Measurements from ENCODE around the gene DLG2.

DNA sequence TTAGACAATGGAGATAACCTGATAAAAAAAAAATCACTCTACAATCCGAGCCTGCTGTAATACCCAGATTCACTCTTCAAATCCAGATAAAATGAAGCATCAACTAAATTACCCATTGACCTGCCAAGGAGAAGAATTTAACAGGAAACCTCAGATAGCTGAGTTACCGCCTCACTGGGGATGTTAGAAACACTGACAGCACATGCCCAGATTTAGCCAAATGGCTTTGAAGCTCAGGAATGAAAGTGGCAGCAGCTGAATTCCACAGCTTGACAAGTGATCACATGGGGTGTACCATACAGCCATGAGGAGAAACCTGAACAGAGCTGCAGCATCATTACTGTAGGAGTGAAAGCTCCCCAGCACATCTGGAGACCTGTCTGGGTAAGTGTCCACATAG is 807.6 kb downstream of the DLG2 start:
- TF ChIP-seq CTCF (IDR thresholded peaks at IDR 0.05) (no peak), POLR2AphosphoS5 (IDR thresholded peaks at IDR 0.05) (no peak), POLR2A (IDR thresholded peaks at IDR 0.05) (no peak), EP300 (IDR thresholded peaks at IDR 0.05) (no peak)
